HG02852 (cell line): ENCODE data around the gene TEAD2.

Experiments used
- ATAC-seq: cut with Tn5 transposase; IDR thresholded peaks from one replicate; pipeline ENCODE4 v1.9.1; 2021; ENCODE audit warnings: mild to moderate bottlenecking, moderate library complexity; ENCODE audit not compliant: unreplicated experiment

The TEAD2 gene

DNA sequence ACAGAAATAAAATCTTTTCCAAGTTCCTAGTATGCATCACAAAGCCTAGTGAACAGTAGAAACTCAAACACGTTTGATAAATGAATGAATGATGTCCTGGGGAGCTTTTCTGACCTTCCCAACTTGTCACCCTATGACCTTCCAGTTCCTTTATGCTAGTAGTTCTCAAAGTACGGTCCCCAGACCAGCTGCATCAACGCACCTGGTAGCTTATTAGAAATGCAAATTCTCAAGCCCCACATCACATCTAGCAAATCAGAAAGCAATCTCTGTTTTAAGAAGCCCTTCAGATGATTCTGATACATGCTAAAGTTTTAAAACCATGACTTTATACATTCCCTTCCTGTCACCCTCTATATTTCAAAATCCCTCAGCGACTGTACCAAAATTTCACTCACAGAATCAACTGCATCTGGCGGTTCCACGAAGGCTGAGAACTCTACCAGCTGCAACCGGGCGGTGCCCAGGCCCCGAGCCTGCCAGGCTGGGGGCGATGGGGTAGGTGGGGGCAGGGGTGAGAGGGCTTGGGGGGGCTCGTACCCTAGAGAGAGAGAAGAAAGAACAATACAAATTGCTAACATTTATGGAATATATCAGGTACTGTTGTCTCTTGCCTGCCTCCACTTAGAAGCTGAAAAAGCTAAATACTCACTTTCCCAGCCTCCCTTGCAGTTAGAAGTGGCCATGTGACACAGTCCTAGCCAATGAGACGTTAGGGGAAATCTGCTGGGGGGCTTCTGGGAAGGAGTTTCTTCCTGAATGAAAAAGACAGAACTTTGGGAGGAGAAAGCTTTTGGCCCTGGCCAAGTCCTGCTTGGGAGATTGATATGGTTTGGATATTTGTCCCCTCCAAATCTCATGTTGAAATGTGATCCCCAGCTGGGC lies 13.7 kb downstream of the TEAD2 start:
- no peak for ATAC-seq

DNA sequence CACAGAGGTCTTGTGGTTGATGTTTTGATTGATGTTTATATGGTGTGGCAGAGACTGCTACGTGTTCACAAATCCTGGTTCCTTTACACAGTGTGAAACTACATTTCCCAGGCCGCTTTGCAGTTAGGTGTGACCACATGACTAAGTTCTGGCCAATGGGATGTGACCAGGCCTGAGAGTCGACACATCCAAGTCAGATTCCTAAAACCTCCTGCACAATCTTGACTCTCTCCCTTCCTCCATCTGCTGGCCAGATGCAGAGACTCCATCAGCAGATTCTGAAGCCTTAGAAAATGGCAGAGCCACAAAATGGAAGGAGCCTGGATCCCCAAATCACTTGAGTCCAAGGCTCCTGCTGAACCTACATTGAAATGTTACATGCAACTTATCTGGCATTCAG lies 14.4 kb downstream of the TEAD2 start:
- ATAC-seq, result no peak

DNA sequence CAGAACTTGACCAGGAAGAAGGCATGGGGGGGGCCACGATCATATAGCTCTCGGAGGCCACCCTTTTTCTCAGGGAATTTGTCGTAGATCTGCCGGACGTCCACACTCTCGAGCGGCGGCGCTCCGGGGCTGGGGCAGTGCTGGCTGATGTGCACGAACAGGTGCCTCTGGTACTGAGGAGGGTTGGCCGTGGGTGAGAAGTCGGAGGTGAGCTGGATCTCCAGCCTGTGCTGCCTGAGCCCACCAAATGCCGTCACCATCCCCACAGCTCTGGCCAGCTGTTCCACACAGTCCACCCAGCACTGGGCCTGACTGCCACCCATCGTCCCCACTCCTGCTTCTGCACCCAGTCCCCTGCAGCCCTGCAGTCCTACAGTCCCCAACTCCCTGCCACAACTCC lies 15.0 kb downstream of the TEAD2 start:
- no peak for ATAC-seq

DNA sequence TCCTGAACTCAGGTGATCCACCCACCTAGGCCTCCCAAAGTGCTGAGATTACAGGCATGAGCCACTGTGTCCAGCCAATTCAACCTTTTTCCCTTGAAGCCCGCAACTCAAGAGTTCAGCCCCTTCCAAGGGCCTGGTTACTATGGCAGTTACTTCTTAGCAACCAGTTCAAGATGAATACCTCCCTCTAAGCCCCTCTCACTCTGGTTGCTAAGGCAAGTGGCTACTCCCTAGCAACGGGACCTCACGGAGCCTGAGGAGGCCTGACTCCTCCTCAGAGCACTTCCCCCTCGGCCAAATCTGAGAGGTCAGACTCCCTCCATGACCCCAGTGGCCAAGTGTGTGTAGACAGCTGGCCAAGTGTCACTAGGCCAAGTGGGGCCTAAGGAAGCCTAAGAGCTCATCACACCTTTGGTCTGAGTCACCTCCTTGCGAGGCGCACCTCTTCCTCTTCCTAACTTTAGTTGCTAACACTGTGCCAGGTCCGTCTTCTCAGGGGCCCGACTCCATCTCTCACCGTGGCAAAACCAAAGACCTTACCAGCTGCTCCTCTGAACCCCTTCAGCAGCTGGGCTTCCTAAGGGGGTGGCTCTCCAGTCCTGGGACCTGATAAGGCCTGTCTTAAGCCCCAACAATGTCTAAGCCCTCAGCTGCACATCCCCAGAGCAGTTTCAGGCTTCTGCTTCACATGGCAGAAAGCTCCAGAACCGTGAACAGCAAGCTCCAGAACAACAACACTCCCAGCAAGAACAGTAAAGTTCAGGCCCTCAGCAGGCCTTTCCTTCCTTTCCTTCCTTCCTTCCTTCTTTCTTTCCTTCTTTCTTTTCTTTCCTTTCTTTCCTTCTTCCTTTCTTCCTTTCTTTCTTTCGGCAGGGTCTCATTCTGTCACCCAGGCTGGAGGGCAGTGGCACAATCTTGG lies 17.5 kb downstream of the TEAD2 start:
- no peak for ATAC-seq

DNA sequence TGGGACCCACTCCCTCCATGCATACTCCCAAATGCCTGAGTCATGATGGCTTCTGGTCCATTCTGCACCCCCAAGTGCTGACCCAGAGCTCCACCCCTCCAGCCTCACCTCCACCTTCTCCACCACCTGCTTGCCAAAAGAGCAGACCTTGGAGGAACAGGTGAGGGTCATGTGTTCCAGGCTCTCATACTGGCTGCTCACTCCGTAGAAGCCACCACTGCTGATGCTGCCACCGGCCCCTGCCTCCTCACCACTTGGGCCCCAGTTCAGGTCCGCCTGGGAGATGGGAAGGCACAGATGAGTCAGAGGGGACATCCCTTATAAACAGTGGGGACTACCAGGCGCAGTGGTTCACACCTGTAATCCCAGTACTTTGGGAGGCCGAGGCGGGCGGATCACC lies 19.1 kb downstream of the TEAD2 start:
- no peak for ATAC-seq

DNA sequence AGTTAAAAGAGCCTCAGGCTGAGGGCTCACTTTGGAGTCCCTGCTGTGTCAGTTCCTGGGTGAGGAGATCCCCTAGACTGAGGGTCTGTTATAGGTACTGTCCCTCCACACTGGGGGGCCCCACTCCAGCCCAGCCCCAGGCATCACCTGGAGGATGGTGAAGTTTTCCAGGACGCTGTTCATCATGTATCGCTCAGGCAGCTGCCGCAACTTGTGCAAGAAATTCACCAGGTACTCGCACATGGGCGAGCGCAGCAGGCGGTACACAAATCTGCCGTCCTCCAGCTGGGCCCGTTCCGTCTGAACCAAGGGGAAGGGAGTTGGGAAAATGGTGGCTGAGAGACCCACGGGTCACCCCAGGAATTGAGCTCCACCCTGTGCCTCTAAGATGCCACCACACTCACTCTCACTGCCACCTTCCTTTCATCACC lies 19.9 kb downstream of the TEAD2 start:
- no peak for ATAC-seq

DNA sequence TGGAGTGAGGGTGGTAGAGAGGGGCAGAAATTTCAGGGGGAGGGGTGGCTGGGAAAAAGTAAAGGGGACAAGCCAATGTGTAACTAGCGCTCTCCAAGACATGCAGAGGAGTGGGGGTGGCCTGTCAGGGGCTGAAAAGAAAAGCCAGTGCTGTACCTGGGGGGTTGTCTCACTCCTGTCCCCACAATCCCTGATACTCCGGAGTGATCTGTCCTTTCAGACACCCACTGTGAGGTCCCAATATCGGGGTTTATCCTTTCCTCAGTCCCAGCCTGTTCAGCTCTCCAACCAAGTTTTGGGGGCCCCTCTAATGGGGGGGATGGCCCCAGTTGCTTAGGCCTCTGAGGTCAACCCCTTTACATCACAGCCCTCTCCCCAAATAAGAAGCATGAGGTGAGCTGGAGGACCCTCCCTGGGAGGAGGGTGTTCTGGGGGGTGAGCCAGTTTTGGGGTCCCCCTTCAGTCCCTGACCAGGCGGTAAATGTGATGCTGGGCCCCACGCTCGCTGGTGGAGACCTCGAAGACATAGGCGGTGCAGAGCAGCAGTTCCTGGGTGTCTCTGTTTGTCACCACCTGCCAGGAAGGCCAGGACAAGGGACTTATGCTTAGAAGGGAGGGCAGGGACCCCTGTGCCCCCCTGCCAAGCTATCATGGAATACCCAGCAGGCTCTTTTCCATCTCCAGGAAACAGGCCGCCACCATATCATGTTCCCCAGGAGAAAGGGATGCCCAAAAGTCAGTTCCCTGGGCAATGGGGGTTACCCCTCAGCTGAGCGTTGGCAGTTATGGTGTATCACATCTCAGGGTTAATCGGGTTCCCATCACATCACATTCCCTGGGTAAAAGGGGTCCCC lies 21.1 kb downstream of the TEAD2 start:
- no peak for ATAC-seq

DNA sequence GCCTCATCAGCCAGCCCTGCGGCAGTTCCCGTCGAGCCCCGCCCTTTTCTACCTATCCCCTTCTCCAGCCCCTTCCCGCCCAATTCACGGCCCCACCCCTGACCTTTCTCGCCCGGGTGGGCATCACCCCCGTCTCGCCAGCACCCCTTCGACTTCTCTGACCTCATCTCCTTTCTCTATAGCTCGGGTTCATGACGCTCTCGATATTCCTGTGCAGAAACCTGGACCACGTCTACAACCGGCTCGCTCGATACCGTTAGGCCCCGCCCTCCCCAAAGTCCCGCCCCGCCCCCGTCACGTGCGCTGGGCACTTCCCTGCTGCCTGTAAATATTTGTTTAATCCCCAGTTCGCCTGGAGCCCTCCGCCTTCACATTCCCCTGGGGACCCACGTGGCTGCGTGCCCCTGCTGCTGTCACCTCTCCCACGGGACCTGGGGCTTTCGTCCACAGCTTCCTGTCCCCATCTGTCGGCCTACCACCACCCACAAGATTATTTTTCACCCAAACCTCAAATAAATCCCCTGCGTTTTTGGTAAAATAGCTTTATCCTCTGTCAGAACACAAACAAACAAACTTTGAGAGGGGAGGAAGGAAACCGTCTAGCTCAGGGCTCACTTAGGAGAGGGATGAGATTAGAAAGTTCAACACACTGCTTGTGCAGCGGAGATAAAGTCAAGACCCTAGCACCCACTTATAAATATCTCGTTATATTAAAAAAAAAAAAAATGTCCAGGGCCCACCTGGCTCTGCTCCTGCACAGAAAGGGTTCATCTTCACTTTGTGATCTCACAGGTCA lies 21.9 kb downstream of the TEAD2 start:
- ATAC-seq, result peak; percentile 56

DNA sequence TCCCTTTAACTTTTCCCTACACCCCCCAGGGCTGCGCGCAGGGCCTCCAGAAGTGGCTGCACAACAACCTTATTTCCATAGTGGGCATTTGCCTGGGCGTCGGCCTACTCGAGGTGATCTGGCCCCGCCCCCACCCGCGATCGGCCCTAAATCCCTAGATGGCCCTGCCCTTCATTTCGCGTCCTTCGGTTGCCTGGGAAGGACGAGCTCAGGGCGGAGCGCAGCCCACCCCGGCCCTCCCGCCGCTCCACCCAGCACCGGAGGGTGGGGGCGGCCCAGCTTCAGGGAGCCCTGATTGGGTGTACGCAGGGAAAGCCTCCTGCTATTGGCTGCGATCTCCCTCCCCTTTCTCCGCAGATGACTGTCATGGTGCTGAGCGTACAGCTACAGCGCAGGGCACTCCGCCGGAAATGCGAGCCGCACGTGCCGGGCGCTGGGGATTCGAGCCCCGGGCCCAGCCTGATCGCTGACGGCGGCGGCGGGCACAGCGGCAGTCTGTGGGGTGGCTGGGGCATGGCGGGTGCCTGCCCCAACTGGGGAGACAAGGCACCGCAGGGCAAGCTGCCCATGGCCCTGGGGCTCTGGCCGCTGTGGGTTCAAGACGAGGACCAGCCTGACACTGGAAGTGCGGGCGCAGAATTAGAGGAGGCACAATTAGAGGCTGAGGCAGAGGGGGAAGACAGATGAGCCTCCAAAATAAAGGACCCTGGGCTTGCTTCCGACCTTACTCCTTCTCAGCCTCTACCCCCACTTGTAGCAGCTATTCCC lies 22.7 kb downstream of the TEAD2 start:
- no peak for ATAC-seq

DNA sequence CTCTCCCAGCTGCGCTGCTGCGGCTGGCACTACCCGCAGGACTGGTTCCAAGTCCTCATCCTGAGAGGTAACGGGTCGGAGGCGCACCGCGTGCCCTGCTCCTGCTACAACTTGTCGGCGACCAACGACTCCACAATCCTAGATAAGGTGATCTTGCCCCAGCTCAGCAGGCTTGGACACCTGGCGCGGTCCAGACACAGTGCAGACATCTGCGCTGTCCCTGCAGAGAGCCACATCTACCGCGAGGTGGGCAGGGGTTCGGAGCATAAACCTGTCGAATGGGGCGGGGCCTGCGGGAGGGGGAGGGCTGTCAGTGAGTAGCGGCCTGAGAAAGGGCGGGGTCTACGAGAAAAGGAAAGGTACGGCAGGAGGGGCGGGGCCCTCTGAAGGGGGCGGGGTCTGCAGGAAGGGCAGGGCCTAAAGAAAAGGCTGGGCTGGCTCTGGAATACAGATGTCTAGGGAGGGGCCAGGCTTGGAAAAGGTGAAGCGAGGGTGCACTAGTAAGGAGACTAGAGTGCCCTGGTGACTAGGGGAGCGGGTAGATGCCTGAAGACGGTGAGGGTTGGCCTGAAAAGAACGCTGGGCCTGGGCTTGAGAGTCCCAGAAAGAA lies 23.4 kb downstream of the TEAD2 start:
- ATAC-seq, result no peak

DNA sequence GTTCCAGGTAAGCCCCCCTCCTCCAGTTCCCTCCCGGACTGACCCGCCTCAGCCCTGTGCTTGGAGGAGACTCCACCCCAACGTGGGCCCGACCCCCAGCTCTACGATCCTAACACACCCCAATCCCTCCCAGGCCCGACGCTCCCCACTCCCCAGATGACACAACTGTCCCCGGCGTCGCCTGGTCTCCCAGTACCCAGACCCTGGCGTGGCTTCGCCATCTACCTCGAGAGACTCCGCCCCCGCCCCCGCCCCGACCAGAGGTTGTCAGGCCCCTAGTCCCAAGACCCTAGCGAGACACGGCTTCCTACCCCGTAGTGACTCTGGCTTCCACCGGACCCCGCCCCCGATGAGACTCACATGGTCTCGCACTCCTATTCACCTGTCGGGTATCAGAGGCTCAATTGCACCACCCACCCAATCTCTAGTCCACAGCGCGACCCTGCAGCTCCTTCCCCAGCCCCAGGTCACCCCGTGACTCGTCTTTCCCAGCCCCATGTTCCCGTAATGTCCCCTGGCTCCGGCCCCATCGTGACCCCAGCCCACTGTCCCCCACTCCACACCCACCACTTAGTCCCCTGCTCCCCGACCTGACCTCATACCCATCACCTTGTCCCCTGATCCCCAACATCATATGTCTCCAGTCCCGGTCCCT lies 24.1 kb downstream of the TEAD2 start:
- ATAC-seq, result no peak

DNA sequence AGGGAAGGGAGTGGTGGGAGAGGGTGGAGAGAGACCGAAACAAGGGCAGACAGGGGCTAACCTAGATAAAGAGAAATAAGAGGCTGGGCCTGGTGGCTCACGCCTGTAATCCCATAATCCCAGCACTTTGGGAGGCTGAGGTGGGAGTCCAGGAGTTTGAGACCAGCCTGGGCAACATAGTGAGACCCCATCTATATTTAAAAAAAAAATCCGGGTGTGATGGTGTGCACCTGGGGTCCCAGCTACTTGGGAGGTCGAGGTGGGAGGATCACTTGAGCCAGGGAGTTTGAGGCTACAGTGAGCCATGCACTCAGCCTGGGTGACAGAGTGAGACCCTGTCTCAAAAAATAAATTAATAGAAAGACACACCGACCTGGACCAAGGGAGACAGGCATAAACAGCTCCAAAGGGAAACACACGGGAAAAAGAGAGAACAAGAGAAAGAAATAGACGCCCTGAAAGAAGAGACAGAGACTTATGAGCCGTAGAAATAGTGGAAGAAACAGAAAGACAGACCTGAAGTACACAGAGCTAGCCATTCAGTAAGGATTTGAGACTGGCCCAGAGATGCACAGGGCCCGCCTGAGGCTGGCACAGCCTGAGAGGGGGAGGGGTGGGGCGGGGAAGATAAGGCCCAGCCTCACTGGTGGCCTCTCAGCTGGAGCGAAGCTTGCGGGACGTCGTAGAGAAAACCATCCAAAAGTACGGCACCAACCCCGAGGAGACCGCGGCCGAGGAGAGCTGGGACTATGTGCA lies 24.8 kb downstream of the TEAD2 start:
- no peak for ATAC-seq

DNA sequence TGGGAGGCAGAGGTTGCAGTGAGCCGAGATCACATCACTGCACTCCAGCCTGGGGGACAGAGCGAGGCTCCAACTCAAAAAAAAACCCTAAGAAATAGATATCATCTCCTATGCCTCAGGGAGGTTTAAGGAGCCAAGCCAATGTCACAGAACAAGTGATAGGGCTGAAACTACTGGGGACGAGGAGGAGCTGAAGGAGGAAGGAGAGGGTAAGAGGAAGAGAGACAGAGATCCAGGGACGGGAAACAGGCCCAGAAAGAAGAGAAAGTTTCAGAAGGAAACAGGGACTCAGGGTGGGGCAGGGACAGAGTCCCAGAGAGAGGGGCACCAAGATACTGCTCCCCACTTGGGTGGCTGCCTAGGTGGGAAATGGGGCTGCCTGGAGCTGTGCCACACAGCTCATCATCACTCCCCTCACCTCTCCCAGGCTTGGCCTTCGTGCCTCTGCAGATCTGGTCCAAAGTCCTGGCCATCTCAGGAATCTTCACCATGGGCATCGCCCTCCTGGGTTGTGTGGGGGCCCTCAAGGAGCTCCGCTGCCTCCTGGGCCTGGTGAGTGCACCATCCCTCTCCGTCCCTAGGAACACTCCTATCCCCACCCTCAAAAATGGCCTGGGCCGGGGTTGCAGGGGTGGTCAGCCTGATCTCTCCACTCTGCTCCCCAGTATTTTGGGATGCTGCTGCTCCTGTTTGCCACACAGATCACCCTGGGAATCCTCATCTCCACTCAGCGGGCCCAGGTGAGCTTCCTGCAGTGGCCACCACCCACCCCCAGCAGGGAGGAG lies 25.5 kb downstream of the TEAD2 start:
- no peak for ATAC-seq

DNA sequence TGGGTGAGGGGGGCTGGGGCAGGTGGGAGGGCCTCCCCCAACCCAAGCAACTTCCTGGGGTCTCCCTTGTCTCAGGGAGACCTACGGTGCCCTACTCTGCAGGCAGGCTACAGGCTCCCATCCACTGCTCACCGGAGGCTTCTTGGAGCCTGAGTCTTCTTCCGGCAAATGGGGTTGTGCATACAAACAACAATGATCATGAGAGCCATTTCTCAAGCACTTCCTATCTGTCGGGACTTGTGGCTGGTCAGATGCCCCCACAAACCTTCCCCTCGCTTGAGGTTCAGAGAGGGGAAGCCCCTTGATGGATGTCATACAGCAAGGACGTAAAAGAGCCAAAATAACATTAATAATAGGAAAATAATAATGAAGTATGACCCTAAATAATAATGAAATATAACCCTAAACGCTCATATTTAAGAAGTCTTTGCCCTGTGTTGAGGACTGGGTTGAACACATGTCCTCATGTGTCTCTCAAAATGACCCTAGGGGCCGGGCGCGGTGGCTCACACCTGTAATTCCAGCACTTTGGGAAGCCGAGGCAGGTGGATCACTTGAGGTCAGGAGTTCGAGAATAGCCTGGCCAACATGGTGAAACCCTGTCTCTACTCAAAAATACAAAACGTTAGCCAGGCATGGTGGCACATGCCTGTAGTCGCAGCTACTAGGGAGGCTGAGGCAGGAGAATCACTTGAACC lies 26.3 kb downstream of the TEAD2 start:
- no peak for ATAC-seq

DNA sequence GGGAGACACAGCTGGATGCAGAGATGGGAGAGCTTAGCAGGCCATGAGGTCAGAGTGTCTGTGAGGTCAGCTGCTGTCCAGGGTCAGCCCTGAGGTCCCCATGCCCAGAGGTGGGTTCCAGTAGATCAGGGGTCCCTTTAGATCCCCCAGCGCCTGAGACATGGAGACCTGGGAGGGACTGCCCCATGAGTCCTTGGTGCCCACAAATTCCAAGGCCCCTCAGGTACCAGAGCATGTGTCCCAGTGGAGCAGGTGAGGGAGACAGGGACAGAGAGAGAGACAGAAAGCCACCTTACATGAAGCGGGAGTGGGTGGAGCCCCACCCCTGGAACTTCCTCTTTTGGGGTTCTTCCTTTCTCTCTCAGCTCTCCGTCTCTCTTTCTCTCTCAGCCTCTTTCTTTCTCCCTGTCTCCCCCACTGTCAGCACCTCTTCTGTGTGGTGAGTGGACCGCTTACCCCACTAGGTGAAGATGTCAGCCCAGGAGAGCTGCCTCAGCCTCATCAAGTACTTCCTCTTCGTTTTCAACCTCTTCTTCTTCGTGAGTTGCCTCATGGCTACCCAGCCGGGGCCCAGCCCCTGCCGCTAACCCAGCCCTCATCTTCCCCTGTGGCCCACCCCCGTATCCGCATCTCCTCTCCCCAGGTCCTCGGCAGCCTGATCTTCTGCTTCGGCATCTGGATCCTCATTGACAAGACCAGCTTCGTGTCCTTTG lies 27.0 kb downstream of the TEAD2 start, which contains the start of gene CD37:
TSS of gene CD37 (plus strand) at position 336 of the 713 bp plus-strand sequence. CDS start at position 471, 135 bp downstream.
- ATAC-seq, result no peak
